Measurements from ENCODE around the gene TYMS.

- TF ChIP-seq CTCF (conservative IDR thresholded peaks at IDR 0.05; ENCODE audit: low read length), result no peak
- no peak for TF ChIP-seq EZH2phosphoT487 (IDR thresholded peaks at IDR 0.05; ENCODE audit: borderline replicate concordance, low read depth, low read length)
These were observed 17.9 kb downstream of the TYMS start for GRCh38 chr18:675307-675706.

Measured in OCI-LY7 (cell line).